Left lobe of liver (tissue), 2 donors: Measurements from ENCODE around the gene WDR41. TPM values are rescaled to one million over a fixed set of nuclear protein-coding genes. Genes with fewer than 3 reads are reported as not detected.
"Not testable (repeated sequence)": the region's sequence is repeated elsewhere in the genome, so short reads cannot be mapped to it uniquely, and the experiment has no call there.

ENCODE experiments used
- ATAC-seq: fragments of 200-7000 bp; cut with Tn5 transposase; one replicate; pipeline ENCODE4 v1.9.1; 2020; ENCODE audit warnings: mild to moderate bottlenecking, moderate library complexity
- DNase-seq: peaks from one replicate; pipeline ENCODE4 v3.0.0-alpha.2; 2020; ENCODE audit warnings: low spot score
- total RNA-seq: library from RNA; stranded (reverse); gene quantifications from one replicate; pipeline ENCODE4 v1.2.1, GENCODE V29; 2021
- donor health status: DM: no; HTN: no; CAD: no; lungs with moderate emphysema.
- donor health status: DM: no; HTN: yes; CAD: no.

Gene WDR41, protein sequence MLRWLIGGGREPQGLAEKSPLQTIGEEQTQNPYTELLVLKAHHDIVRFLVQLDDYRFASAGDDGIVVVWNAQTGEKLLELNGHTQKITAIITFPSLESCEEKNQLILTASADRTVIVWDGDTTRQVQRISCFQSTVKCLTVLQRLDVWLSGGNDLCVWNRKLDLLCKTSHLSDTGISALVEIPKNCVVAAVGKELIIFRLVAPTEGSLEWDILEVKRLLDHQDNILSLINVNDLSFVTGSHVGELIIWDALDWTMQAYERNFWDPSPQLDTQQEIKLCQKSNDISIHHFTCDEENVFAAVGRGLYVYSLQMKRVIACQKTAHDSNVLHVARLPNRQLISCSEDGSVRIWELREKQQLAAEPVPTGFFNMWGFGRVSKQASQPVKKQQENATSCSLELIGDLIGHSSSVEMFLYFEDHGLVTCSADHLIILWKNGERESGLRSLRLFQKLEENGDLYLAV
- 14.5 TPM for total RNA-seq

DNA sequence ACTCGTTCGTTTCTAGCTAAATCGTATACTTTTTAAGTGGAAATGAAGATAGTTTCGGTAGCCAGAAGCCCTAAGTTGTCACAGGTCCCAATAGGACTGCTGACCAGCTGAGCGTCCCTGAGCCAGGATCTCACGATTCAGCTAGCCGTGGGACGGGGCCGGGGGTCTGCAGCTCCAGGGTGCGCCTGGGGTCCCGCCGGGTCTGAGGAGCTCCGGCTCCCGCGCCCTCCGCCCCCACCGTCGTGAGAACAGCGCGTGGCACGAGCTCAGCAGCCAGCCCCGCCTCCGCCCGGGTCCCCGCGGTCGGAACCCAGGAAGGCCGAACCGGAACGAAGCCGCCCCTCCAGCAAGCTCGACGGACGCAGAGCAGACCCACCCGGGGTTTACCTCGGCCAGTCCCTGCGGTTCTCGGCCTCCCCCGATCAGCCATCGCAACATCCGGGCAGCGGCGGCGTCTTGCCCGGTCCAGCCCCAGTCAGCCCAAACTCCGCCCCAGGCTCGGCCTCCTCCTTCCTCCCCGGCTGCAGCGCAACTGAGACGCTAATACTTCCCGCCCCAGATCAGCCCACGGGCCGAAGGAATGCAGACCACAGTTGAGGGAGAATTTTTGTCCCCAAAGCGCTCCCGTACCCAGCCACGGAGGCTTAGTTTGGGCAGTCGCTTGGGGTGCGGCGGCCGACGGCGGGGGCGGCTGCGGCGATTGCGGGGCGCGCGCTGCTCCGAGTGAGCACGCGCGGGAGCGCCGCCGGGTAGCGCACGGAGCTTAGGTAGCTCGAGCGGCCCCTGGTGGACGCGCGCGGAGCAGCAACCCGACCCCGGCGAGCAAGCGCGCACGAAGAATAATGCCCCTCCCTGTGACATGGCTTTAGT, at the start of gene WDR41:
WDR41 (minus strand) TSS at position 534 of the 870 bp plus-strand sequence; CDS start at position 438, 96 bp downstream.
- ATAC-seq = peak; percentile 95
- peak; percentile 91 for DNase-seq

DNA sequence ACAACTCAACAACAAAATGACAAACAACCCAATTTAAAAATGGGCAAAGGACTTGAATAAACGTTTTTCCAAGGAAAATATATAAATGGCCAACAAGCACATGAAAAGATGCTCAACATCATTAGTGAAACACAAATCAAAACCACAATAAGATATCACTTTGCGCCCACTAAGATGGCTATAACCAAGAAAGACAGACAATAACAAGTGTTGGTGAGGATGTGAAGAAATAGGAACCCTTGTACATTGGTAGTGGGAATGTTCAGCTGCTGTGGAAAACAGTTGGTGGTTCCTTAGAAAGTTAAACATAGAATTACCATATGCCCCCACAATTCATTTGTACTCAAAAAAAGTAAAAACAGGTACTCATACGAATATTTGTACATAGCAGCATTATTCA, 39.2 kb upstream of the WDR41 start:
- no peak for ATAC-seq
- DNase-seq = no peak

DNA sequence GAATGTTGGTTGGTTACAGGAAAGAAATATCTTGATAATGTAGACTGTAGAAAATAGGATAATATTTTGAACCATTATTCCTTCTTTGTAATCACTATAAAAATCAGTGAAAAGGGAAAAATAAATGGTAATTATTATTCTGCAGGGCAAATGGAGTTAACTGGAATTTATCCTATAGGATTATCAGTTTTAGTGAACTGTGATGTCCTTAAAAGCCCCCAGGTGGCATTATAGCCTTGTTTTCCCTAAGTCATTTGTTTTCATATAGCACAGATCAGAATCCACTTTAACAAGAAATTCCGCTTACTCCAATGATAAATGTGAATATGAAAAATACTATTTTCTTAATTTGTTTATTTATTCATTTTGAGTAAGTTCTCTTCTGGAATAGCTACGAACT, 26.2 kb upstream of the WDR41 start:
- DNase-seq = no peak

DNA sequence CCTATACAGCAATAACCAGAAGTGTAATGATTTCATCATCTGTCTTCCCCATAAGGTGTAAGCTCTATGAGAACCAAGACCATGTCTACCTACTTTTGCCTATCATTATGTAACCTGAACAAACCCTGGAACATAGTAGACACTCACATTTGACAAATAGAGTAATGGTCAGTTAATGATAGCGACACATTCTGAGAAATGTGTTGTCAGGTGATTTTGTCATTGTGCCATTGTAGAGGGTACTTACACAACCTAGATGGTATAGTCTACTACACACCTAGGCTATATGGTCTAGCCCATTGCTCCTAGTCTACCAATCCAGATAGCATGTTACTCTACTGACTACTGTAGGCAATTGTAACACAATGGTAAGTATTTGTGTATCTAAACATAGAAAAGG, 22.3 kb upstream of the WDR41 start:
- no peak for DNase-seq
- ATAC-seq = no peak

More for the DNA sequence above, 26.2 kb upstream of the WDR41 start:
- no peak for ATAC-seq

DNA sequence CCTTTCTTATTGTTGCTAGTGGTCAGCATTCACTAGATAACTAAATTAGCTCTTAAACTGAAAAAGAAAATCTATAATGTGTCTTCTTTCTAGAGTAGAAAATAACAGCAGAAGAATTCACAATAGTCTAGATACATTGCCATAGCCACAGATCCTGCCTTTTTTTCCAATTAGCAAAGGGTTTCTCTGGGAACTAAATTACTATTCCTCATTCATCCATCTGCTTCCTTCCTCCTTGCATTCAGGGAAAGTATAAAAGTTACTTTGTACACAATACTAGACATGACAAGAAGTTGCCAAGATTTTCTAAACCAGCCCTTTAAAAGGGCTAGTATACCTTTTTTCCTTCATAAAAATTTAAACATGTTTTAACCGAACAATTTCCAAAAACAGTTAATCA, 21.2 kb upstream of the WDR41 start:
- ATAC-seq (no peak), DNase-seq (no peak)

DNA sequence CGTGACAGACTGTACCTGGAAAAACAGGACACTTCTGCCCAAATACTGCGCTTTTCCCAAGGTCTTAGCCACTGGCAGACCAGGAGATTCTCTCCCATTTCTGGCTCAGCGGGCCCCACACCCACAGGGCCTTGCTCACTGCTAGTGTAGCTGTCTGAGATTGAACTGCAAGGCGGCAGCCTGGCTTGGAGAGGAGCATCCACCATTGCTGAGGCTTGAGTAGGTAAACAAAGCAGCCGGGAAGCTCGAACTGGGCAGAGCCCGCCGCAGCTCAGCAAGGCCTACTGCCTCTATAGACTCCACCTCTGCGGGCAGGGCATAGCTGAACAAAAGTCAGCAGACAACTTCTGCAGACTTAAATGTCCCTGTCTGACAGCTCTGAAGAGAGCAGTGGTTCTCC, 9.0 kb upstream of the WDR41 start:
- not testable (repeated sequence) for DNase-seq, ATAC-seq

DNA sequence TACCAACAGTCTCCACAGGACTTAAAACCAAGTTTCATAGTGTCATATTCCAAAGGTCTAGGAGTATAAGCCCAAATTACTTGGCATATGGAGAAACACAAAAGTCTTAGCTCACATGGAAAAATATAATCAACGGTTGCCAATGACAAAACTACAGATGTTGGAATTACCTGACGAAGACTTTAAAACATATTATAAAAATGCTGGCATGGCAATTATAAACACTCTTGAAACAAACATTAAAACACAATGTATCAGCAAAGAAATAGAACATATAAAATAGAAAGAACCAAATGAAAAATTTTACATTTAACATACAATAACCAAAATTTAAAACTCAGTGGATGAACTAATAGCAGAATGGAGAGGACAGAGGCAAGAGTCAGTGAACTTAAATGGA, 7.9 kb upstream of the WDR41 start:
- DNase-seq = no peak
- ATAC-seq = no peak

DNA sequence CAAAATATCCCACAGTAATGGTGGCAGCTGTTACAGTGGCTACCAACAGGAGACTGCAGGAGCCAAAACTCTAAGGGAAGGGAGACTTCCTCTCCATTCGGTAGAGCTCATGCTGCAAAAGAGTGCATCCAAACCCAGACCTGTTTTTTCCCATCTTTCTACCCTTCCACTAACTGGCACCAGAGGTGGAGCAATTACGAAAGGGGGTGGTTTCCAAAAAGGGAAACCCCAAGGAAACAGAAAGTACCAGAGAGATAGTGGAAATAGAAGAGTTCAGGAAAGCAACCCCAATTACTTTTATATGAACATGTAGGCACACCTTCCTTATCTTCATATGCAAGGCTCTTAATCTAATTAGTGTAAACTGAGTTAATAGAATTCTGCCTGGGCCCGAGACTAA, 7.3 kb upstream of the WDR41 start:
- DNase-seq (no peak), ATAC-seq (no peak)

DNA sequence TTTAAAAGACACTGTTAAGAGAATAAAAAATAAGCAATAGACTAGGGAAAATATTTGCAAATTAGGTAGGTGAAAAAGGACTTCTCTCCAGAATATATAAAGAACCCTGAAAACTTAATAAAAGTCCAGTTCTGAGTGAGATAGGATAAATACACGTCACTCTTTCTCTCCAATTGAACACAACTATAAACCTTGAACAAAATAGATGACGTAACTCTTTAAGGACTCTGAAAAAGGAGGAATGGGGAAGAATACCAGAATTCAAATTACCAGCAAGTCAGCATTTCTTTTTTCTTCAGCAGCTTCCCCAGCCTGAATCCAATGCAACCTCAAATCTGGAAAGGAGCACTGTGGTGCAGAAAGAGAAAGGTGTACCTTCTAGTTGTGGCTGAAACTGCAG, 6.8 kb upstream of the WDR41 start:
- no peak for ATAC-seq

DNA sequence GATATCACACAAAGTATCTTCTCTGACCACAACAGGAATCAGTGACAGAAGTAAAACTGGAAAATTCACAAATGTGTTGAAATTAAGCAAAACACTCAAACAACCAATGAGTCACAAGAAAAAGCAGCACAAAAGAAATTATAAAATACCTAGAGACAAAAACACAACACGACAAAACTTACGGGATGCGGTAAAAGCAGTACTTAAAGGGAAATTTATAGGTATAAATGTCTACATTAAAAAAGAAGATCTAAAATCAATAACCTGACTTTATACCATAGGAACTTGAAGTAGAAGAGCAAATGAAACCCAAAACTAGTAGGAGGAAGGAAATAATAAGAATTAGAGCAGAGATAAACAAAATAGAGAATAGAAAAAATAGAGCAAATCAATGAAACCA, 2.8 kb upstream of the WDR41 start:
- no peak for ATAC-seq
- no peak for DNase-seq

More for the DNA sequence above, 6.8 kb upstream of the WDR41 start:
- no peak for DNase-seq

DNA sequence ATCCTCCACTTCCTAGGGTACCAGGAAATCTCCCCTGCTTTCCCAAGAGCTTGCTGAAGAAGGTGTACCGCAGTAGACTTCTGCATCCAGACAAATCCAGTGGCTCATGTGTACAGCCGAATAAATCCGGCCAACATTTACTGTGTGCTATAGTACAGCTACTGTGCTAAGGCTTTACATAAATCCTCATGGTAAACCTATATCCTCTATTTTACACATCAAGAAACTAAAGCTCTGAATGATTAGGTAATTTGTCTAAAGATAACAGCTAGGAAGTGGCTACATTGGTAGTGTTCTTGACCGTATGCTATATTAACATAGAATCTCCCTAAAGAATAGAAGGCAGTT, 511 bp upstream of the WDR41 start:
- DNase-seq = no peak
- ATAC-seq = peak; percentile 8

DNA sequence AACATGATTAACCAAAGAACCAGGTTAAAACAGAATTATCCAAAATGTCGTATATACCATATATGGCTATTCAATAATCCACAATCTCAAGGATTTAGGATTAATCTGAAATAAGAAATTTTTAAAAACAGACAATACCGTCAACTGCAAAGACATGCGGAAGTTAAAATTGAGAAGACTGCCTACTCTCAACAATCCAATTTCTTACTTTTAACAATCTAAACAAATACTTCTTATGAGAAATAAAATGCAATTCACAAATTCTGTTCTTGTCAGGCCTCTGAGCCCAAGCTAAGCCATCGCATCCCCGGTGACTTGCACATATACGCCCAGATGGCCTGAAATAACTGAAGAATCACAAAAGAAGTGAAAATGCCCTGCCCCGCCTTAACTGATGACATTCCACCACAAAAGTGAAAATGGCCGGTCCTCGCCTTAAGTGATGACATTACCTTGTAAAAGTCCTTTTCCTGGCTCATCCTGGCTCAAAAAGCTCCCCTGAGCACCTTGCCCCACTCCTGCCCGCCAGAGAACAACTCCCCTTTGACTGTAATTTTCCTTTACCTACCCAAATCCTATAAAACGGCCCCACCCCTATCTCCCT, 1.3 kb downstream of the WDR41 start:
- not testable (repeated sequence) for ATAC-seq, DNase-seq

DNA sequence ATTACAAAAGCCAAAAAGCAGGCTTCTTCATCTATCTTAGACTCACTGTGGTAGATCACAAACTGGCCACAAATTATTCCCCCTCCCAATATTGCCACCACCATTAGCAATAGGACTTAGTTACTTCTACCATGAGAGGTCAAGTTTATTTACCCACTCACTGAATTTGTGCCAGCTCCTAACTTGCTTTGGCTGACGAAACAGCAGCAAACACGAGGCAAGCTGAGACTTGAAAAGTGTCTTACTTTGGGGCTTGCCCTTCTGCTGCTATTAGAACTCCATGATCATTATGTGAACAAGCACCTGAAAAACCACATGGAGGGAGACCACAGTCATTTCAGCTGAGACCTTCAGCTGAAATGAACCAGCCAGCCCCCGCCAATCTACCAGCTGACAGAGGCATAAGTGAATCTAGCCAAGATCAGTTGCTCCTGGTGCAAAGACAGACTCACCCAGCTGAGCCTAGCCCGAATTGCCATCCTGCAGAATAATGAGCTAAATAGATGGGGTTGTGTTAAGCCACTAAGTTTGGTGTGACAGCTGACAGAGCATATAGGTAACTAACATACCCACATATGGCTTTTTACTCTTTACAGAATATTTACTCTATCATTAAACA, 5.7 kb downstream of the WDR41 start:
- ATAC-seq = peak; percentile 67
- no peak for DNase-seq

DNA sequence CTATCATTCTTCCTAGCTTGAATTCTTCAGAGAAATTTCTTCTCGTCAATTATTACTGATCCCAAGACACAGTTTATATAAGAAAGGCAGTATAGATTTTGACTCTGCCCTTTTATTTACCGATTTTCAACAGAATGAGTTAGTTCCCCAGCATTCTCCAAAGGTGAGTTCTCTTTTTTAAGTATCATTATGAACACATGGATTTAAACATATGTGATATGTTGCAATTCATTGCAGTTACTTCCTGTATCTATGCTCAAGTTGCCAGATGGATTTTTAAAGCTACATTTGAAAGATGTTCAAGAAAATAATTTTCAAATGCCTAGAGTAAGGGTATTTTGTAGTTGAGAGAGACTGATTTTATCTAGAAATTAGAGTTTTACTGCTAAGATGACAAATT, 8.4 kb downstream of the WDR41 start:
- ATAC-seq (no peak), DNase-seq (no peak)

DNA sequence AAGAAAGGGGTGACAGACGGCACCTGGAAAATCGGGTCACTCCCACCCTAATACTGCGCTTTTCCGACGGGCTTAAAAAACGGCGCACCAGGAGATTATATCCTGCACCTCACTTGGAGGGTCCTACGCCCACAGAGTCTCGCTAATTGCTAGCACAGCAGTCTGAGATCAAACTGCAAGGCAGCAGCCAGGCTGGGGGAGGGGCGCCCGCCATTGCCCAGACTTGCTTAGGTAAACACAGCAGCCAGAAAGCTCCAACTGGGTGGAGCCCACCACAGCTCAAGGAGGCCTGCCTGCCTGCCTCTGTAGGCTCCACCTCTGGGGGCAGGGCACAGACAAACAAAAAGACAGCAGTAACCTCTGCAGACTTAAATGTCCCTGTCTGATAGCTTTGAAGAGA, 17.1 kb downstream of the WDR41 start:
- not testable (repeated sequence) for ATAC-seq, DNase-seq

DNA sequence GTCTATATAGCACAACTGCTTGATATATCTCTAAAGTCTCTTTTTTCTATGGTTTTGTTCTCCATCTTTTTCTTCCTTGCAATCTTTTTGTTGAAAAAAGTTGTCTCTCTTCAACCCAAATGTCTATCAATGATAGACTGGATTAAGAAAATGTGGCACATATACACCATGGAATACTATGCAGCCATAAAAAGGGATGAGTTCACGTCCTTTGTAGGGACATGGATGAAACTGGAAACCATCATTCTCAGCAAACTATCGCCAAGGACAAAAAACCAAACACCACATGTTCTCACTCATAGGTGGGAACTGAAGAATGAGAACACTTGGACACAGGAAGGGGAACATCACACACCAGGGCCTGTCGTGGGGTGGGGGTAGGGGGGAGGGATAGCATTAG, 23.2 kb downstream of the WDR41 start:
- DNase-seq, ATAC-seq: not testable (repeated sequence)

DNA sequence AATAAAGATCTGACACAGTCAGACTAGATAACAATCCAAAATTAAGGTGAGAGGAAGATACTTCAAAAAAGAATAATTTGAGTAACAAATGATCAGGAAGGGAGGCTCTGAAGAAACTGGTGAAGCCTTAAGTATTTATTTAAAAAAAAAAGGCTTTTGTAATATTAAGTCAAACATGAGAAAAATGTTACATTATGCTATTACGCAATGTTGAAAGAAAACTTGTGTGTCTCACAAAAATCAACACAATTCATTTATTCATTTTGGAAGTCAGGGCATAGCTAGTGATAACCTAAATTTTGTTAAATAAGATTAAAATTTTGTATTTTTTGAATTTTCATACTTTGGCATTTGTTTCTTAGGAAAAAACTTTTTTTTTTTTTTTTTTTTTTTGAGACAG, 28.2 kb downstream of the WDR41 start:
- DNase-seq (no peak), ATAC-seq (no peak)

DNA sequence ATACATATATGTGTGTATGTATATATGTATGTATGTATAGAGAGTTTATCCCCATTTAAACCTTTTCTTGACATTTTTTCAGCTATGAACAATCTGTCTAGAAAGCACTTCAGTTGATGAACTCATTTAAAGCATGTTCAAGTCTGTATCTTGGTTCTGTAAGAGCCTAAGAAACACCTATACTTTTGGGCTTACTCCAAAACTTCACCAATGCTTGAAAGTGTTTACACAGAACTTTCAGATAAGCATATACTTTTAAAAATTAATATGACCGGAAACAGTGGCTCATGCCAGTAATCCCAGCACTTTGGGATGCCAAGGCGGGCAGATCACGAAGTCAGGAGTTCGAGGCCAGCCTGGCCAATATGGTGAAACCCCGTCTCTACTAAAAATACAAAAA, 30.8 kb downstream of the WDR41 start:
- ATAC-seq = no peak

DNA sequence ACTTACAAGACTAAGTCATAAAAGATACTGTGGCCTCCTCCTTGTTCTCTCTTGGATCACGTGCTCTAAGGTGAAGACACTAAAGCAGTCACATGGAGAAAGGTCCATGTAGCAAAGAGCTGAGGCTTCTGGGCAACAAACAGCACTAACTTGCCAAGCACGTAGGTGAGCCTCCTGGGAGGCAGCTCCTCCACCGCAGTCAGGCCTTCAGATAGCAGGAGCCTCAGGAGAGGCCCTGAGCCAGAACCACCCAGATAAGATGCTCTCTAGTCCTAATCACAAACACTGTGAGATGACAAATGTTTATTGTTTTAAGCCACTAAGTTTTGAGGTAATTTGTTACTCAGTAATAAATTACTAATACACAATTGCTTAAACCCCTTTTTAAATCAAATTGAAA, 38.0 kb downstream of the WDR41 start:
- no peak for DNase-seq

More for the DNA sequence above, 30.8 kb downstream of the WDR41 start:
- DNase-seq = no peak

DNA sequence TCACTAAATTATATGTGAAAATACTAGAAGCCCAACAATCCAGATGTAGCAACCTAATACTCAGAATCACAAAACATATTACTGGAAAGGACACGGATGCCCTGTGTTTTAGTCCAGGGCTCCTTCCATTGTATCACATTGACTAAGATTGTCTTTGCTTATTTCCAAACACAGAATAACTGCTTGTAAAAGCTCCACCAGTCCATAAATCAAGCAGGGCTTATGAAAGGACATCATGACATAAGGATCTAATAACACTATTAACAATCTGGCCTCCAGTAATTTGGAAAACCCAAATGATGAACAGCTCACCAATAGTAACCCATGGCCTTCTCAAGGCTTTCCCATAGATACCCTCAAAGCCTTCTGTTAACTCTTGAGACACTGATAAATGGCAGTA, 39.8 kb downstream of the WDR41 start:
- no peak for ATAC-seq

More for the DNA sequence above, 38.0 kb downstream of the WDR41 start:
- no peak for ATAC-seq

DNA sequence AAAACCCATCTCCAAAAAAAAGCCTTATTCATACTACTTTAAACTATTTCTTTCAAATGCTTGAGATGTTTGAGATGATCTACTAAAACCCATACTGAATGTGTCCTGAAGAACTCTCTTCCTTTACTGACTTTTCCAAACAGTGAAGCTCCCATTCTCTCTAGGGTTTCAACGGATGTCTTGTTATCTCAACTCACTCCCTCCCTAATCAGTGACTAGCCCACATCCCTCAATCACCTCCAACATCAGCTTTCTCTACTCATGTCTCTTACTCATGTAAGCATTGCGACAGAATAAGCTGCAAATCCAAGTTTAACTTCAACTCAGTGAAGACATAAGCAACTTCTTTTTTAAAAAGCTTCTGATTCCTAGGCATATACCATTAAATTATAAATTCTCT, 42.1 kb downstream of the WDR41 start:
- DNase-seq (no peak), ATAC-seq (no peak)

More for the DNA sequence above, 39.8 kb downstream of the WDR41 start:
- DNase-seq = no peak
